A375 (cell line): ENCODE measurements around the gene NUP214. TPM values are rescaled to one million over a fixed set of nuclear protein-coding genes. Genes with fewer than 3 reads are reported as not detected.

Experiments
- small RNA-seq: library from RNA; depleted of rRNA; stranded (forward); fragments of <200 nt; gene quantifications from one replicate; pipeline ENCODE3, GENCODE V24; 2014
- total RNA-seq: library from RNA; depleted of rRNA; stranded (reverse); fragments of >200 nt; shearing (Covaris generic); gene quantifications from 2 replicates; pipeline ENCODE4 v1.2.3, GENCODE V29; 2014; rRNA removed

Gene NUP214
- 23.5 and 24.2 TPM in 2 replicates for total RNA-seq

GRCh38 chr9:131125288-131126058 lies at the start of gene NUP214:
NUP214 (plus strand) TSS chr9:131125586; CDS start chr9:131125705, 119 bp downstream.

GRCh38 chr9:131096269-131097125 lies 28.9 kb upstream of the NUP214 start, which contains the start of gene AIF1L:
AIF1L (plus strand) TSS chr9:131096531; CDS start chr9:131096630, 99 bp downstream.

GRCh38 chr9:131276094-131276888 lies 150.9 kb downstream of the NUP214 start, which contains the start of gene FAM78A:
FAM78A (minus strand) TSS chr9:131276510; CDS start chr9:131276179, 331 bp downstream.

Small RNA genes within 50 kb of the gene (small RNA-seq; reads per million reads assigned to genes)
- not detected for gene RNU6-881P

Other genes with a start within 250 kb of the NUP214 start
- not detected in 2 replicates for gene QRFP, start 228.8 kb upstream of the NUP214 start, total RNA-seq
- 1.1 and 6.1 TPM in 2 replicates for gene FIBCD1, start 186.3 kb upstream of the NUP214 start, total RNA-seq
- 0.11 and 1.5 TPM in 2 replicates for gene LAMC3, start 116.4 kb upstream of the NUP214 start, total RNA-seq
- 30.1 and 30.9 TPM in 2 replicates for gene AIF1L, start 29.1 kb upstream of the NUP214 start, total RNA-seq
- gene FAM78A, start 150.9 kb downstream of the NUP214 start, total RNA-seq: 6.7 and 6.9 TPM in 2 replicates
- 8.4 and 8.9 TPM in 2 replicates for gene PLPP7, start 164.1 kb downstream of the NUP214 start, total RNA-seq